CD14-positive monocyte (primary cell): ENCODE measurements around the gene TLCD3A. TPM values are rescaled to one million over a fixed set of nuclear protein-coding genes. Genes with fewer than 3 reads are reported as not detected.

ENCODE experiments used
- DNase-seq, 3 donors: peaks; one replicate each; pipeline ENCODE4 v3.0.0-alpha.2; 2011 to 2022
- H2AFZ ChIP-seq: 2 replicates; pipeline ENCODE4 v1.6.0; 2012; ENCODE audit warnings: mild to moderate bottlenecking, low read depth, low read length, inconsistent platforms; ENCODE audit not compliant: insufficient read depth, poor library complexity, severe bottlenecking
- H3K27ac ChIP-seq, 2 donors: 1 replicate in 1 of 2; 2 replicates in 1 of 2; pipeline ENCODE4 v1.5.1; 2012 to 2013; ENCODE audit warnings: low read length in 2 of 2, control low read depth in 1 of 2, inconsistent platforms in 1 of 2, low read depth in 1 of 2, mild to moderate bottlenecking in 1 of 2
- H3K27me3 ChIP-seq, 2 donors: one replicate each; pipeline versions ENCODE4 v1.6.0 to v1.6.1; 2011 to 2013; ENCODE audit warnings: low read length in 2 of 2; ENCODE audit not compliant: control insufficient read depth in 2 of 2, insufficient read depth in 2 of 2
- H3K36me3 ChIP-seq, 2 donors: replicated peaks in 1 of 2; 1 replicate in 1 of 2; 2 replicates in 1 of 2; pipeline versions ENCODE4 v1.5.1 to v1.6.1; 2012 to 2013; ENCODE audit warnings: low read length in 2 of 2, control low read depth in 1 of 2, inconsistent platforms in 1 of 2, mild to moderate bottlenecking in 1 of 2; ENCODE audit not compliant: insufficient read depth in 2 of 2, control insufficient read depth in 1 of 2
- H3K4me1 ChIP-seq, 2 donors: 1 replicate in 1 of 2; 2 replicates in 1 of 2; pipeline versions ENCODE4 v1.5.1 to v1.6.1; 2012 to 2013; ENCODE audit warnings: low read length in 2 of 2, control low read depth in 1 of 2, inconsistent platforms in 1 of 2, mild to moderate bottlenecking in 1 of 2, moderate library complexity in 1 of 2; ENCODE audit not compliant: insufficient read depth in 2 of 2, control insufficient read depth in 1 of 2
- H3K4me2 ChIP-seq: replicated peaks from 2 replicates; pipeline ENCODE3; 2012; ENCODE audit warnings: low read length, moderate library complexity, mild to moderate bottlenecking; ENCODE audit not compliant: poor library complexity, severe bottlenecking; ENCODE audit errors: extremely low read depth
- H3K4me3 ChIP-seq, 3 experiments: fragments of 200-600 bp in 1 of 3; sonication (generic) in 1 of 3; replicated peaks in 1 of 3; 1 replicate in 2 of 3; 2 replicates in 1 of 3; pipeline ENCODE4 v1.5.1; 2011 to 2013; ENCODE audit warnings: low read length in 3 of 3, mild to moderate bottlenecking in 3 of 3, control low read depth in 2 of 3, low read depth in 2 of 3, inconsistent platforms in 1 of 3, moderate library complexity in 1 of 3
- H3K79me2 ChIP-seq: 2 replicates; pipeline ENCODE4 v1.6.0; 2012; ENCODE audit warnings: mild to moderate bottlenecking, control low read depth, inconsistent platforms, low read length, moderate library complexity; ENCODE audit not compliant: insufficient read depth
- H3K9ac ChIP-seq: 2 replicates; pipeline ENCODE4 v1.6.0; 2017; ENCODE audit warnings: low read length, mild to moderate bottlenecking; ENCODE audit not compliant: insufficient read depth, poor library complexity, severe bottlenecking
- H3K9me3 ChIP-seq, 2 donors: replicated peaks in 1 of 2; 1 replicate in 1 of 2; 2 replicates in 1 of 2; pipeline versions ENCODE4 v1.5.1 to v1.6.1; 2012 to 2013; ENCODE audit warnings: low read length in 2 of 2, control low read depth in 1 of 2; ENCODE audit not compliant: control insufficient read depth in 1 of 2, insufficient read depth in 1 of 2
- H4K20me1 ChIP-seq: 2 replicates; pipeline ENCODE4 v1.6.0; 2012; ENCODE audit warnings: mild to moderate bottlenecking, low read length, control low read depth, moderate library complexity; ENCODE audit not compliant: insufficient read depth
- H3K27ac Mint-ChIP-seq, 7 donors: one replicate each; pipeline ENCODE4 v1.8.0; 2020; ENCODE audit warnings: mild to moderate bottlenecking in 7 of 7, mixed read lengths in 7 of 7, moderate library complexity in 6 of 7, inconsistent platforms in 2 of 7
- H3K27me3 Mint-ChIP-seq, 3 donors: one replicate each; pipeline ENCODE4 v1.8.0; 2021 to 2022; ENCODE audit warnings: low read depth in 3 of 3, mild to moderate bottlenecking in 3 of 3, mixed read lengths in 3 of 3, moderate library complexity in 3 of 3, inconsistent platforms in 1 of 3
- H3K36me3 Mint-ChIP-seq, 2 donors: one replicate each; pipeline ENCODE4 v1.8.0; 2020; ENCODE audit warnings: mixed read lengths in 2 of 2, inconsistent platforms in 1 of 2, mild to moderate bottlenecking in 1 of 2
- H3K4me1 Mint-ChIP-seq: one replicate; pipeline ENCODE4 v1.8.0; 2020; ENCODE audit warnings: mild to moderate bottlenecking, mixed read lengths
- H3K4me3 Mint-ChIP-seq, 2 donors: one replicate each; pipeline ENCODE4 v1.8.0; 2020; ENCODE audit warnings: mild to moderate bottlenecking in 2 of 2, mixed read lengths in 2 of 2, moderate library complexity in 1 of 2
- H3K9me3 Mint-ChIP-seq, 7 donors: one replicate each; pipeline ENCODE4 v1.8.0; 2020 to 2022; ENCODE audit warnings: mixed read lengths in 7 of 7, mild to moderate bottlenecking in 6 of 7, moderate library complexity in 6 of 7, inconsistent platforms in 2 of 7
- WGBS: methylation state at CpG from one replicate; pipeline ENCODE4 v1.1.5; 2013; ENCODE audit warnings: missing lambda C conversion rate; ENCODE audit not compliant: insufficient coverage; 5-methylcytosine and 5-hydroxymethylcytosine counted together
- intact Hi-C, 2 donors: fragments of 100-400 bp; cut with micrococcal nuclease; formaldehyde crosslinking; loops; one replicate each; pipeline versions ENCODE4 v1.15.0 to v1.15.1; 2023
- polyA plus RNA-seq, 3 donors: library from polyadenylated mRNA; depleted of rRNA in 1 of 3; unstranded in 2 of 3; stranded (reverse) in 1 of 3; fragments of 300-500 nt in 2 of 3; fragments of >200 nt in 1 of 3; fragmentation: Illumina TruSeq in 2 of 3; gene quantifications; 1 replicate in 2 of 3; 2 replicates in 1 of 3; pipeline ENCODE4 v1.2.3, GENCODE V29; 2012 to 2021
- TF ChIP-seq, protein P1 (sequence below): fragments of 200-600 bp; IDR thresholded peaks from one replicate; pipeline ENCODE4 v1.8.0; 2022; ENCODE audit warnings: antibody characterized with exemption, mild to moderate bottlenecking

TLCD3A gene
- polyA plus RNA-seq, 3 donors, result 0.09 to 1.8 (median 0.13) TPM

GRCh38 chr17:745406-745805, 13.0 kb downstream of the TLCD3A start:
- Histone ChIP-seq H3K79me2 (peaks cover 29% of the 10 kb centered on the region), H3K9me3 (no peaks in the 10 kb centered on the region)
- 94% methylated on average over 10 of the region's 11 CpGs for WGBS

GRCh38 chr17:746181-746580, 13.8 kb downstream of the TLCD3A start:
- H3K79me2 ChIP-seq, result peaks cover 37% of the 10 kb centered on the region
- no peak for DNase-seq
- H3K9me3 ChIP-seq, result no peaks in the 10 kb centered on the region
- Mint-ChIP-seq H3K27me3 (peaks cover 2 to 4% (median 2%) of the 10 kb centered on the region in 3 donors), H3K4me3 (no peak overlapping the region), H3K36me3 (peaks cover 70 to 72% of the 10 kb centered on the region in 2 donors), H3K27ac (peak overlapping the region in 2 of 7 donors; percentile 59), H3K9me3 (peaks cover 0 to 3% (median 0%) of the 10 kb centered on the region in 7 donors), H3K4me1 (peaks cover 21% of the 10 kb centered on the region)
- intact Hi-C loops, result no loop called here
- no peak overlapping the region for H2AFZ ChIP-seq
- no peaks in the 10 kb centered on the region for H3K27me3 ChIP-seq
- H3K4me2 ChIP-seq, result no peak overlapping the region
- H3K36me3 ChIP-seq, result peaks cover 45 to 67% of the 10 kb centered on the region in 2 donors
- H3K27ac ChIP-seq, result no peak overlapping the region
- no peak overlapping the region for H3K4me3 ChIP-seq
- TF ChIP-seq, protein P1, sequence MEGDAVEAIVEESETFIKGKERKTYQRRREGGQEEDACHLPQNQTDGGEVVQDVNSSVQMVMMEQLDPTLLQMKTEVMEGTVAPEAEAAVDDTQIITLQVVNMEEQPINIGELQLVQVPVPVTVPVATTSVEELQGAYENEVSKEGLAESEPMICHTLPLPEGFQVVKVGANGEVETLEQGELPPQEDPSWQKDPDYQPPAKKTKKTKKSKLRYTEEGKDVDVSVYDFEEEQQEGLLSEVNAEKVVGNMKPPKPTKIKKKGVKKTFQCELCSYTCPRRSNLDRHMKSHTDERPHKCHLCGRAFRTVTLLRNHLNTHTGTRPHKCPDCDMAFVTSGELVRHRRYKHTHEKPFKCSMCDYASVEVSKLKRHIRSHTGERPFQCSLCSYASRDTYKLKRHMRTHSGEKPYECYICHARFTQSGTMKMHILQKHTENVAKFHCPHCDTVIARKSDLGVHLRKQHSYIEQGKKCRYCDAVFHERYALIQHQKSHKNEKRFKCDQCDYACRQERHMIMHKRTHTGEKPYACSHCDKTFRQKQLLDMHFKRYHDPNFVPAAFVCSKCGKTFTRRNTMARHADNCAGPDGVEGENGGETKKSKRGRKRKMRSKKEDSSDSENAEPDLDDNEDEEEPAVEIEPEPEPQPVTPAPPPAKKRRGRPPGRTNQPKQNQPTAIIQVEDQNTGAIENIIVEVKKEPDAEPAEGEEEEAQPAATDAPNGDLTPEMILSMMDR, result no peak
- WGBS, result 98% methylated on average over 6 of the region's 9 CpGs
- no peak overlapping the region for H3K9ac ChIP-seq
- H4K20me1 ChIP-seq, result peaks cover 5% of the 10 kb centered on the region
- H3K4me1 ChIP-seq, result peaks cover 9 to 10% of the 10 kb centered on the region in 2 donors

More at GRCh38 chr17:745406-745805, 13.0 kb downstream of the TLCD3A start:
- TF ChIP-seq, protein P1, result no peak
- no peaks in the 10 kb centered on the region for H4K20me1 ChIP-seq
- Mint-ChIP-seq H3K9me3 (peaks cover 0 to 3% (median 0%) of the 10 kb centered on the region in 7 donors), H3K4me1 (peaks cover 21% of the 10 kb centered on the region), H3K27me3 (peaks cover 0 to 4% (median 2%) of the 10 kb centered on the region in 3 donors), H3K4me3 (peak overlapping the region in 1 of 2 donors; percentile 16), H3K27ac (no peak overlapping the region), H3K36me3 (peaks cover 74% of the 10 kb centered on the region in 2 donors)
- H3K27ac ChIP-seq, result no peak overlapping the region
- H3K4me2 ChIP-seq, result no peak overlapping the region
- H3K4me1 ChIP-seq, result peaks cover 9 to 10% of the 10 kb centered on the region in 2 donors
- H2AFZ ChIP-seq, result no peak overlapping the region
- H3K9ac ChIP-seq, result no peak overlapping the region
- intact Hi-C loops, result no loop called here
- no peaks in the 10 kb centered on the region for H3K27me3 ChIP-seq
- H3K4me3 ChIP-seq, result no peak overlapping the region
- peaks cover 45 to 67% of the 10 kb centered on the region in 2 donors for H3K36me3 ChIP-seq
- no peak for DNase-seq
